H54 (cell line): ENCODE data around the gene EMID1.
A peak's percentile ranks its signal among the peaks of the same experiment; 100 is the strongest.

ENCODE experiments used
- DNase-seq: peaks from one replicate; pipeline ENCODE4 v3.0.0; 2011; ENCODE audit warnings: low spot score, mixed read lengths; ENCODE audit not compliant: insufficient read length
- FAIRE-seq: peaks from 3 replicates; lab custom pipeline; 2011; peaks lifted over from hg19 to GRCh38; lab: Jason Lieb, UNC
- POLR2A ChIP-seq: IDR thresholded peaks from 2 replicates; pipeline ENCODE4 v1.6.1; 2011; ENCODE audit warnings: low read depth, mild to moderate bottlenecking, low read length

Gene EMID1

DNA sequence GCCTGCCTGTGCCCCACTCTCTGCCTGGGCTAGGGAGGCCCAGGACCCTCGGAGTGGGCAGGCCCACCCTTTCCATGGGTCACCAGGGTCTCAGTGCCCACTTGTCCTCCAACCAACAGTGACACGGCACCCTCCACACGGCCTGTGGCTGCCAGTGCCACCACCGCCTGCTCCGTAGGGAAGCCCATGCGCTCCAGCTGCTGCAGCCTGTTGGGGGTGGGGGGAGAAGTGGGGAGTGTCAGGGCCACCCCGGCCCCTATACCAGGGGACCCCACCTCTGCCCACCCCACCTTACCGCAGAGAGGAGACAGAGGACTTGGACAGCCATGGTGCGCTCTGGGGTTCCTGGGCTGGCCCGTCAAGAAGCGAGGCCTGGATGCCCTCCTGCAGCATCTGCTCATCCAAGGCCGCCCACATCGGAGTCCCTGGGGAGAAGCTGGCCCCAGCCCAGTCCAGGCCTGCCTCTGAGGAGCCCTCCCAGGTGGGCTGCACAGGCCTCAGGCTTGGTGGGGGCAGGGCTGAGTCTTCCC, 54.4 kb downstream of the EMID1 start:
- DNase-seq: no peak
- no peak for TF ChIP-seq POLR2A
- no peak for FAIRE-seq

DNA sequence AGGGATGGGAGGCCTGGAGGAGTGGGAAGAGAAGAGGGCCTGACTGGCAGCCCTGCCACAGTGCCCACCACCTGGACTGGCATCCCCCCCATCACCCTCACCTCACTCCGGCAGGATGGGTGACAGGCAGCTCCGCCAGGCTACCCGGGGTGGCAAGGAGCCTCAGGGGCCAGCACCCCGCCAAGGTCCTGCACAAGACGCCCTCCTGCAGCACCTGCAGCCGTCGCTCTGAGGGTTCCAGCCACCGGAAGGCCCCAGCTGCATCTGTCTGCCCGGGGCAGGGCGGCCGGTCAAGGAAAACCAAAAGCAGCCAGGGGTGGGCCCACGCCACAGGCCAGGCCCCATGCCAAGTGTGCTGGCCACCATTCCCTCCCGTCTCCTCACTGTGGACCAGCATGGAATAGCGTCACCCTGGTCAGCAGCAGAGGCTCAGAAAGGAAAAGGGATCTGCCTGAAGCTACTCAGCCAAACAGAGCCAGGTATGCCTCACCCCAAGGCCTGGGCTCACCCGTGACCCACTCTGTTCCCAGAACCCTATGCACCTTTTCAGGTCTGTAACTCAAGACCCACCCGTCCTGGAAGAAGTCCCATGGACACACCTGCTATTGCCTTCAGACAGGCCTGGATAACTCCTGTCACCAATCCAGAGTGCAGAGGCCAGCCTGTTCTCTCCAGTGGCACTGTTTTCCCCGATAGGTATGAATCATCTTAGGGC, 55.1 kb downstream of the EMID1 start:
- FAIRE-seq: no peak
- DNase-seq: no peak
- no peak for TF ChIP-seq POLR2A

DNA sequence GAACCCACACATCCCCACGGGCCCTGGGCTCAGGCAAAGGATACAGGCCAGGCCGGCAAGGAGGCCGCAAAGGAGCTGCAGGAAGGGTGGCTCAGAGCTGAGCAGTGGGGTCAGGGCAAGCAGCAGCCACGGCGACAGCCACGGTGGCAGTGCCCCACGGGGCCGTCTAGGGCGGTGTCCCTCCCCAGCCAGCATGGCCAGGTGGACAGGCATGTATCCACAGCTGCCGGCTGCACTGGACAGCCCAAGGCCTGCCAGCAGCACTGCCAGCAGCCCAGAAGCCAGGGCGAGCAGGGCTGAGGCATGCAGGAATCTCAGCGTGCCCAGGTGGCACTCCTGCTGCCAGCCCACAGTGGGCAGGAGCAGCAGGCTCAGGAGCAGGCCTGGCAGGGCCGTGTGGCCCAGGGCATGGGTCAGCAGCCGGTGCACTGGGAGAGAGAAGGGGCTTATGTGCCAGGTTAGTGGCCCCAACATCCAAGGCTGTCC, 58.1 kb downstream of the EMID1 start:
- no peak for FAIRE-seq
- TF ChIP-seq POLR2A: no peak
- no peak for DNase-seq

- no peak for TF ChIP-seq POLR2A
- FAIRE-seq: no peak
- DNase-seq: no peak
These were observed 59.6 kb downstream of the EMID1 start for GRCh38 chr22:29265305-29265704.

- no peak for DNase-seq
- FAIRE-seq: no peak
- no peak for TF ChIP-seq POLR2A
These were observed 60.2 kb downstream of the EMID1 start for GRCh38 chr22:29265929-29266328.

GRCh38 chr22:29266564-29267461, 61.1 kb downstream of the EMID1 start:
- TF ChIP-seq POLR2A: no peak
- DNase-seq: no peak
- no peak for FAIRE-seq

DNA sequence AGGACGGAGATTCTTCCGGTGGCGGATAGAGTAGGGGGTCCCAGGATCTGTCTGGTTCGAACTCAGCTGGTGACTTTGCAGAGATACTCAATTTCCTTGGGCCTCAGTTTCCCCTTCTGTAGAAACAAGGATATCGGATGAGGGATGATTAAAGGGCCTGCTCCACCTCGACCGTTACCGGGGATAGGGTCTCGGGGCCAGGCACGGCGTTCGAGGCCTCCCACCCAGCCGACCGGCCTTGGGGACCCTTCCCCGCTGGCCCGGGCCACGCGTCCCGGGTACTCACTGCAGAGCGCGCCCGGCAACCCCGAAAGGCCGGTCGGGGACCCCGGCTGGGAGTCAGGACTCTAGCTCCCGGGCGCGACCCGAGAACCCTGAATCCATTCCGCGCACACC, 61.8 kb downstream of the EMID1 start:
- no peak for FAIRE-seq
- TF ChIP-seq POLR2A: no peak
- no peak for DNase-seq

DNA sequence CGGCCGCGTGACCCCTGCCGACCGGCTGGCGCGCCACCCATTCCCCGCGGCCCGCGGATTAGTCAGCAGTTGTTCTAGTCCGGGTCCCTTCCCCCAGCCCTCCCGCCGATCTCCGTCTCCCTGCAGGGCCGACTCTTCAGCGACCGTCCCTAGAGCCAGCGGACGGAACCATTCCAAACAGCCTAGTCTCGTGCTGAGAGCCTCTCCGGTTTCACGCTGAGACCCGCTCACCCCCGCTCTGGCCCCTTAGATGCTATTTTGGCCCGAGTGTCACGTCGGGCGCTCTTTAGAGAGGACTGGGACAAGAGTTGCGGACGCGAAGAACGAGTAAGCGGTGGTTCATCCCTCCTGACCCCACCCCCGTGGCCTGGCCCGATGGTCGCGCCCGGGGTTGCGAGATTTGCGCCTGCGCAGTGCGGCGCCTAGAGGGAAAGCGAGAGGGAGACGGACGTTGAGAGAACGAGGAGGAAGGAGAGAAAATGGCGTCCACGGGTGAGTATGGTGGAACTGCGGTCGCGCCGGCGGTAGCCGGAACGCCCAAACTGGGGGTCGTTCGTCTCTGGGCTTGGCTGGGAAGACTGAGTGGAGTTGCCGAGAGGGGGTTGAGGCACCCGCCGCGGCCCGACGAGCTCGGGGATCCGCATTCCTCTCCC, 62.3 kb downstream of the EMID1 start, which contains the start of the genes EWSR1 and RHBDD3:
Gene EWSR1, plus strand, starts transcription at position 411 of the 653 bp plus-strand sequence. Its CDS starts 69 bp downstream, at position 480.
Gene RHBDD3, minus strand, starts transcription at position 124 of the 653 bp plus-strand sequence. CDS start 2,355 bp downstream, outside the sequence.
- no peak for FAIRE-seq
- peak; percentile 59 for TF ChIP-seq POLR2A
- peak; percentile 71 for DNase-seq

- no peak for FAIRE-seq
- no peak for TF ChIP-seq POLR2A
- no peak for DNase-seq
These were observed 63.0 kb downstream of the EMID1 start for GRCh38 chr22:29268511-29269229.

- no peak for DNase-seq
- FAIRE-seq: no peak
- TF ChIP-seq POLR2A: no peak
These were observed 63.5 kb downstream of the EMID1 start for GRCh38 chr22:29269230-29269604.

DNA sequence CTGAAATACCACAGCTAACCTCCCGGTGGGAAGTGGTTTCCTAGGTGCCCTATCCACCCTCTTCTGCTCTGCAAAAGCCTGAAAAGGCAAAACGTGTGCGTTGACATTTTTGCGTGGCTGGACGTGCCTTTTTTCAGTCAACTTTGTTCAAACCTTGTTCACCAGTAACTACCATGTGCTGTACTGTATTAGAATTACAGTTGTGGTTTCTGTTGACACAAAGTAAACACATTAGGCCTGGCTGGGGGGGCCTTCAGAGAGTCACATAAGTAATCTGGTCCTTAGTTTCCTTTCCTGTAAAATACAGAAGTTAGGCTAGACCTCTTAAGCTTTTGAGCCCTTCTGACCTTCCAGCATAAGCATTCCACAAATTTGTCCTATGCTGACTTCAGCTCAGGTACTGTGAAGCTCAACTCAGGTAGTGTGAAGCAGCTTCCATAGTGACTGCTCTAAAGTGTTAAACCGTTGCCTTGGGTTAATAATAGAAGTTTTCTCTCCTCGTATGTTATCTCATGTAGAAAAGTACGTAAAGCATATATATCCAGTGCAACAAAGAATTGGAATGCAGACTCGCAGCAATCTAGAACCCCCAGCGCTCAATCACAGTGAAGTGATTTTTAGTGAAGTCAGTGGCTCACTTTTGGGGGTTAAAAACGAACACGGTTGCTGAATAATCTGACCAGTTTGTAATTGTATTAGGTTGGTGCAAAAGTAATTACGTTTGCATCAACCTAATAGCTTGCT, 64.2 kb downstream of the EMID1 start:
- DNase-seq (no peak), FAIRE-seq (no peak)
- no peak for TF ChIP-seq POLR2A

- no peak for TF ChIP-seq POLR2A
- DNase-seq (no peak), FAIRE-seq (no peak)
These were observed 65.0 kb downstream of the EMID1 start for GRCh38 chr22:29270475-29271271.
